ENCODE results near the gene CCDC174. TPM values are rescaled to one million over a fixed set of nuclear protein-coding genes. Genes with fewer than 3 reads are reported as not detected.

CCDC174 gene
- total RNA-seq, 4 donors from 2014 or later: 15.8 to 24.0 (median 20.2) TPM

DNA sequence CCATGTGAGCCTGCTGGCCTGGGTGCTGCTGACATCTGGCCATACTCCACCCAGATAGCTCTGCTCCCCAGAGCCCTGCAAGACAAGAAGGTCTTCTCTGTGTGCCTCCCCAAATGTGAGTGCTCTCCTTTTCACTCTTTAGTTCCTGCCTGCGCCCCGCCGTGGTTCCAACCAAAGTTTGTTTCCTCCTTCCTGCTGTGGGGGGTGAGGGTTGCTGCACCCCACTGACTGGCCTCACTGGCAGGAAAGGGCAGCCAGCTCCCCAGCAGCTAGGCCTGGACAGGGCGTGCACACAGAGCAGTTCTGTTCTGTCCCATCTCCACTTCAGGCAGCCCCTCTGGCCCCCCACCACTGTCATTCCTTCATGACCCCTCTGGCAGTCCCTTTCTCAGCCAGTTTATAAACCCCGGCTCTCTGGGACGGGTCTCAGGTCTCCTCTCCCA is 5.4 kb upstream of the CCDC174 start:
- peaks cover 0 to 9% (median 0%) of the 10 kb centered on the region in 3 donors for H3K4me1 ChIP-seq
- H3K36me3 ChIP-seq: no peaks in the 10 kb centered on the region
- H3K27ac ChIP-seq: no peak overlapping the region
- 60 to 70% methylated on average over 2 to 4 of the region's 6 CpGs for WGBS, 2 donors (ENCODE audit: low coverage in 1 of 2)
- TF ChIP-seq EP300 (IDR thresholded peaks at IDR 0.05): no peak
- no peaks in the 10 kb centered on the region for H3K9me3 ChIP-seq
- H3K27me3 ChIP-seq: peaks cover 16% of the 10 kb centered on the region
- no peak overlapping the region for H3K4me3 ChIP-seq
- ATAC-seq: no peak

DNA sequence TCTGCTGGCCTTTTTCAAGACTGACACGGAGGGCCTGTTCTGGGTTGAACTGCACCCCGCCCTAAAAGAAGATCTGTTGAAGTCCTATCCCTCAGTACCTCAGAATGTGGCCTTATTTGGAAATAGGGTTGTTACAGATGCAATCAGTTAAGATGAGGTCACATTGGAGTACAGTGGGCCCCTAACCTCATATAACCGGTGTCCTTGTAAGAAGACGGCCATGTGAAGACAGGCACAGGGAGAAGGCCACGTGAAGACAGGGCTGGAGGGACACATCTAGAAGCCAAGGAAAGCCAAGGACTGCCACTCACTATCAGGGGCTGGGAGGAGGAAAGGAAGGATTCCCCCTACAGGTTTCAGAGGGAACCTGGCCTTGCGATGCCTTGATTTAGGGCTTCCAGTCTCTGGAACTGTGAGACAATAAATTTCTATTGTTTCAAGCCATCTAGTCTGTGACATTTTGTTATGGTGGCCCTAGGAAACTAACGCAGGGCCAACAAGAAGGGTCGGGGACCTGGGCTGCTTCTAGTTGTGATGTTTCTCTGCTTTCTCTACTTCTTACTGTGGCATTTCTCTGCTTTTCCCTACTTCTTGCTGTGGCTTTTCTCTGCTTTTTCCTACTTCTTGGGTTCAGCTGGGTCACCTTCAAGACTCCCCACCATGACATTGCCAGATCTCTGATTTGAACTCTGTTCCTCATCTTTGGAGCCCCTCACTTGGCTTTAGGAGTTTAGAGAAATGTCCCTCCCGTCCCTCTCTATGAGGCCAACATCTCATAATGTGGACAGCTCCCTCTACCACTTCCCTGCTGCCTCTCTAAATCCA is 4.8 kb upstream of the CCDC174 start:
- Histone ChIP-seq H3K36me3 (no peaks in the 10 kb centered on the region), H3K9me3 (no peaks in the 10 kb centered on the region), H3K4me1 (peaks cover 0 to 9% (median 0%) of the 10 kb centered on the region in 3 donors), H3K27ac (no peak overlapping the region), H3K27me3 (peaks cover 10% of the 10 kb centered on the region), H3K4me3 (no peak overlapping the region)
- no peak for ATAC-seq
- 74 to 83% methylated on average over 1 to 4 of the region's 9 CpGs for WGBS, 2 donors (ENCODE audit: low coverage in 1 of 2)
- TF ChIP-seq, protein P1, sequence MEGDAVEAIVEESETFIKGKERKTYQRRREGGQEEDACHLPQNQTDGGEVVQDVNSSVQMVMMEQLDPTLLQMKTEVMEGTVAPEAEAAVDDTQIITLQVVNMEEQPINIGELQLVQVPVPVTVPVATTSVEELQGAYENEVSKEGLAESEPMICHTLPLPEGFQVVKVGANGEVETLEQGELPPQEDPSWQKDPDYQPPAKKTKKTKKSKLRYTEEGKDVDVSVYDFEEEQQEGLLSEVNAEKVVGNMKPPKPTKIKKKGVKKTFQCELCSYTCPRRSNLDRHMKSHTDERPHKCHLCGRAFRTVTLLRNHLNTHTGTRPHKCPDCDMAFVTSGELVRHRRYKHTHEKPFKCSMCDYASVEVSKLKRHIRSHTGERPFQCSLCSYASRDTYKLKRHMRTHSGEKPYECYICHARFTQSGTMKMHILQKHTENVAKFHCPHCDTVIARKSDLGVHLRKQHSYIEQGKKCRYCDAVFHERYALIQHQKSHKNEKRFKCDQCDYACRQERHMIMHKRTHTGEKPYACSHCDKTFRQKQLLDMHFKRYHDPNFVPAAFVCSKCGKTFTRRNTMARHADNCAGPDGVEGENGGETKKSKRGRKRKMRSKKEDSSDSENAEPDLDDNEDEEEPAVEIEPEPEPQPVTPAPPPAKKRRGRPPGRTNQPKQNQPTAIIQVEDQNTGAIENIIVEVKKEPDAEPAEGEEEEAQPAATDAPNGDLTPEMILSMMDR (IDR thresholded peaks at IDR 0.05): no peak
- TF ChIP-seq POLR2AphosphoS5 (IDR thresholded peaks at IDR 0.05) (no peak), POLR2A (IDR thresholded peaks at IDR 0.05) (no peak), EP300 (IDR thresholded peaks at IDR 0.05) (no peak)

DNA sequence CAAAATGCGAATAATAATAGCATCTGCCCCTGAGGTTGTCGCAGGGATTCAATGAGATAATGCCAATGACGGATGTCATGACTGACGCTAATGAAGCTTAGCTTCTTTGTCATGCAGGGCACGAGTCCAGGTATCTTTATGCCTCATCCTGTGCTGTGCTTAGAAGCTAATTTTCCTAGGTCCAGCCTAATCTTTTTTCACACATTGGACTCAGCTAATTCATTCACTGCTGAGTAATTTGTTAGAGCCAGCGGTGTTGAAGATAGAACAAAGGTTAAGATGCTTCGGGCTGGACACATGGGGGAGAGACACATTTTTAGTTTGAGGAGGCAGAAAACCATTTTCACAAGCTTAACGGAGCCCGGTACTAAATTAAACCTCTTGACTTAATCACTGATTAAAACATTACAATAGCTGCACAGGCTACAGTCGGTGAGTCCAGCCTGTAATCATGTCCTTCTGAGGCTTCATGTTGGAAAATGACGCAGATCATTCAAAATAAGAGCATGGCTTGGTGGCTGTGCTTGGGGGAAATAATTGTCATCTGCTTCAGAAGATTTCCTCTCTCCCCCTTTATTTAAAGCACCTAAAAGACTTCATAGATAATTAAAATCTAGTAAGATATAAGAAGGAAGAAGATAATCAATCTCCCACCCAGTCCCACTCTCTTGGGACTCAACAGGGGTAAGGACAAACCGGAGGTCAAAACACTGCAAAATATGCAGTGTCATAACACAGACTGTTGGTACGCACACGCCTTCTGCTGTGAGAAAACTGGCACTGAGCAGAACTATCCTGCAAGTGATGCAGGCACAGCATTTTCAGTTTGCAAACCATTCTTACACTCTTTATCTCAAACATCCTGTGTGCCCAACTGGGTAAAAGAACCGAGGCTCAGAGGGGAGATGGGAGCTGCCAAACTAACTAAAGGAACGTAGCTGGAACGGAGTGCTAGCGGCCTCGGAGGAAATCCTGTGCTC is 3.3 kb upstream of the CCDC174 start:
- no peak overlapping the region for H3K27ac ChIP-seq
- TF ChIP-seq, protein P1 (IDR thresholded peaks at IDR 0.05): no peak
- no peak for TF ChIP-seq EP300 (IDR thresholded peaks at IDR 0.05)
- no peak for TF ChIP-seq POLR2AphosphoS5 (IDR thresholded peaks at IDR 0.05)
- TF ChIP-seq POLR2A (IDR thresholded peaks at IDR 0.05): no peak

GRCh38 chr3:14649466-14649865 is 2.1 kb upstream of the CCDC174 start:
- 80 to 87% methylated on average over 1 to 2 of the region's 2 CpGs for WGBS, 2 donors (ENCODE audit: low coverage in 1 of 2)
- no peak overlapping the region for H3K27ac ChIP-seq

More for the DNA sequence above, 3.3 kb upstream of the CCDC174 start:
- ATAC-seq: no peak
- H3K4me1 ChIP-seq: peaks cover 7 to 22% (median 11%) of the 10 kb centered on the region in 3 donors
- no peak overlapping the region for H3K4me3 ChIP-seq
- no peaks in the 10 kb centered on the region for H3K36me3 ChIP-seq
- no peaks in the 10 kb centered on the region for H3K9me3 ChIP-seq
- H3K27me3 ChIP-seq: no peaks in the 10 kb centered on the region
- WGBS, 2 donors (ENCODE audit: low coverage in 1 of 2): 67 to 83% methylated on average over 6 to 15 of the region's 19 CpGs

More at GRCh38 chr3:14649466-14649865, 2.1 kb upstream of the CCDC174 start:
- Histone ChIP-seq H3K36me3 (peaks cover 0 to 3% of the 10 kb centered on the region in 2 donors), H3K9me3 (no peaks in the 10 kb centered on the region), H3K27me3 (no peaks in the 10 kb centered on the region), H3K4me1 (peaks cover 13 to 32% (median 19%) of the 10 kb centered on the region in 3 donors), H3K4me3 (no peak overlapping the region)
- TF ChIP-seq POLR2AphosphoS5 (IDR thresholded peaks at IDR 0.05) (no peak), EP300 (IDR thresholded peaks at IDR 0.05) (no peak), POLR2A (IDR thresholded peaks at IDR 0.05) (no peak)
- TF ChIP-seq, protein P1 (IDR thresholded peaks at IDR 0.05): no peak
- no peak for ATAC-seq
